Immature natural killer cell (primary cell): Measurements from ENCODE around the gene PCBD1. TPM values are rescaled to one million over a fixed set of nuclear protein-coding genes. Genes with fewer than 3 reads are reported as not detected.

Experiments
- DNase-seq, 3 donors: peaks; one replicate each; pipeline ENCODE4 v3.0.0; 2022; ENCODE audit warnings: mixed read lengths in 1 of 3
- H3K27ac Mint-ChIP-seq, 6 donors: one replicate each; pipeline ENCODE4 v1.8.0; 2020; ENCODE audit warnings: mixed read lengths in 6 of 6, mild to moderate bottlenecking in 5 of 6, inconsistent platforms in 4 of 6, moderate library complexity in 3 of 6
- H3K27me3 Mint-ChIP-seq, 3 donors: one replicate each; pipeline ENCODE4 v1.8.0; 2020 to 2021; ENCODE audit warnings: low read depth in 3 of 3, mild to moderate bottlenecking in 3 of 3, mixed read lengths in 3 of 3, moderate library complexity in 3 of 3, inconsistent platforms in 1 of 3
- H3K36me3 Mint-ChIP-seq, 3 donors: one replicate each; pipeline ENCODE4 v1.8.0; 2020; ENCODE audit warnings: mixed read lengths in 3 of 3, inconsistent platforms in 2 of 3, mild to moderate bottlenecking in 2 of 3
- H3K4me1 Mint-ChIP-seq, 2 donors: one replicate each; pipeline ENCODE4 v1.8.0; 2020; ENCODE audit warnings: inconsistent platforms in 2 of 2, mild to moderate bottlenecking in 2 of 2, mixed read lengths in 2 of 2, moderate library complexity in 1 of 2
- H3K4me3 Mint-ChIP-seq, 5 donors: one replicate each; pipeline ENCODE4 v1.8.0; 2020; ENCODE audit warnings: mild to moderate bottlenecking in 5 of 5, mixed read lengths in 5 of 5, inconsistent platforms in 3 of 5, moderate library complexity in 3 of 5
- H3K9me3 Mint-ChIP-seq, 6 donors: one replicate each; pipeline ENCODE4 v1.8.0; 2020; ENCODE audit warnings: mild to moderate bottlenecking in 6 of 6, mixed read lengths in 6 of 6, inconsistent platforms in 4 of 6, moderate library complexity in 3 of 6
- polyA plus RNA-seq, 3 donors: library from polyadenylated mRNA; unstranded; fragments of 300-500 nt; fragmentation: Illumina TruSeq; gene quantifications; one replicate each; pipeline ENCODE4 v1.2.3, GENCODE V29; 2021

The PCBD1 gene
- polyA plus RNA-seq, 3 donors from 2014 or later: 24.0 to 35.2 (median 25.4) TPM

DNA sequence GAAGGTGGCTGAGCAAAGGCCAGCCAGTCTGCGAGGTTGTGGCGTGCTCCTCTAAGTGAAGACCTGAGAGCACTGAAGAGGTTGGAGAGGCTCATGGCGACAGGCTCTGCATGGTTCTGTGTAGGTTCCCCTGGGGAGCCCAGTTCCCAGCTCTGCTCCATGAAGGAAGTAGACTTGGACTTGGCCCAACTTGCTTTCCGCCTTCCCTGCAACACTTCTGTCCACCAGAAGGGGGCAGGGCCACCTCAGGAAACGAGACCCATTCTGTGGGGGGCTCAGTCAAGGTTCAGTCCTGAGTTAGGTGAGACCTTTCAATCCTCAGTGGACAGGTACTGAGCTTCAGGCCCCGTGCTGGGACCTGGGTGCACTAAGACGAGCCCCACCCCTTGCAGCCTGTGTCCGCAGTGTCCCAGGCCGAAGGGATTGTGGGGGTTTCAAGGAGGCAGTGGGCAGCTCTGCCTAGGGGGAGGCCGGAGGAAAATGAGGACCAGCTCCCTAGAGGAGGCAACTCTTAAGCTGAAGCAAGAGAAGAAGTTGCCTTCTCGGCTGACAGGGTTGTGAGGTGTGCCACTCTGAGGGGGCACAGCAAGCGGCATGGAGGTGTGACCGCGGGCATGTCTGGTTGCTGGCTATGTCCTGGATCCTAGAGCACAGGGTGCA, 15.0 kb upstream of the PCBD1 start:
- no peak overlapping the region for H3K4me3 Mint-ChIP-seq
- peaks cover 0 to 3% (median 0%) of the 10 kb centered on the region in 6 donors for H3K9me3 Mint-ChIP-seq
- peaks cover 3 to 4% (median 4%) of the 10 kb centered on the region in 3 donors for H3K27me3 Mint-ChIP-seq
- H3K4me1 Mint-ChIP-seq: no peaks in the 10 kb centered on the region
- no peak overlapping the region for H3K27ac Mint-ChIP-seq
- H3K36me3 Mint-ChIP-seq: no peaks in the 10 kb centered on the region
- DNase-seq: peak in 2 of 3 donors; percentile 11 to 19

DNA sequence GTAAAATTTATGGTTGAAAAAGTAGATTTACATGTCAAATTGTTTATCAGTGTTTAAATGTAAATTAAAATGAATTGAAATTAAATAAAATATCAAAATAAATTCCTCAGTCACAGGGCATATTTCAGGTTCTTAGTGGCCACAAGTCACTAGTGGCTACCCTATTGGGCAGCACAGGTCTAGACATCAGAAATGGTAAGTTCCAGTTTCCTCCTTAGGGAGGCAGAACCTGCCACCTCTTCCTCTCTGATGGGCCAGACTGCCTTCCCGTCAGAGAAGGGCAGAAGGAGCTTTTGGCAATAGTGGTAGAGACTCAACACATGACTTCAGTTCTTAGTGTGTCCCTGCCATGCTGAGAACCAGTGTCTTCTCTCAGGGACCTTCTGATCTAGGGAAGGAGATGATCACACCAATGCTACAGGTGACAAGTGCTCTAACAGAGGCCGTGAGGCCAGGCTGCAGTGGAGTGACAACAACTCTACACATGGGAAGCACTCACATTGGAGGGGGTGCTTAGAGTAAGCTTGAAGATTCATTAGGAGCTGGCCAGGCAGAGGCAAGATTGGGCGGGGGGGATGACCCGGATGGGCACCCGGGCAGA, 14.4 kb upstream of the PCBD1 start:
- no peak for DNase-seq
- Mint-ChIP-seq H3K9me3 (peaks cover 0 to 3% (median 0%) of the 10 kb centered on the region in 6 donors), H3K27me3 (peaks cover 3 to 4% (median 4%) of the 10 kb centered on the region in 3 donors), H3K36me3 (no peaks in the 10 kb centered on the region), H3K4me1 (no peaks in the 10 kb centered on the region), H3K27ac (no peak overlapping the region), H3K4me3 (no peak overlapping the region)

DNA sequence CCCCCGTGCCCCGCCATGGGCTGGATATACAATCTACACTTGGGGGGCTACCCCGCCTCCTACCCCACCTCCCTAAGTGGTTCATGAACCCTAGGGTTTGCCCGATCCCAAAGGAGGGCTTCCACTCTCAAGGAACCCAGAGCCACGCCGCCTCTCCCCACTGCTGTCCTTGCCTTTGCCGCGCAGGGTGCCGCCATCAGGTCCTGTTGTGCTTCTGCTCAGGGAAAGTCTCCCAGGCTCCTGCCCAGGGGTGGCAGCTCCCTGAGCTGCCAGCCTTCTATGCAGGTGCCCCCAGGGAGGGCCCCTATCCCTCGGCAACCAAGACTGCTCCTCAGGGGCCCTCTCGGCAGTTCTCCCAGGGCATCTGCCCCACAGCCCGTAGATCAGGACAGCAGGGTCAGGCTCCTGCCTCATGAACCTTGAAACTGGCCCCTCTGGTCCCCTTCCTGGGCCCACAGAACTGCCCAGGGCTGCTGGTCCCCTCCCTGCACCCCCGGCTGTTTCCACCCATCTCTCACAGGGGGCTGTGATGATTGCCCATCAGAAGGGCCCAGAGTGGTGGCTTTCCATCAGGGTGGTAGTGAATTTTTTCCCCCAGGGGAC, 13.0 kb upstream of the PCBD1 start:
- peaks cover 0 to 1% (median 0%) of the 10 kb centered on the region in 6 donors for H3K9me3 Mint-ChIP-seq
- DNase-seq: no peak

DNA sequence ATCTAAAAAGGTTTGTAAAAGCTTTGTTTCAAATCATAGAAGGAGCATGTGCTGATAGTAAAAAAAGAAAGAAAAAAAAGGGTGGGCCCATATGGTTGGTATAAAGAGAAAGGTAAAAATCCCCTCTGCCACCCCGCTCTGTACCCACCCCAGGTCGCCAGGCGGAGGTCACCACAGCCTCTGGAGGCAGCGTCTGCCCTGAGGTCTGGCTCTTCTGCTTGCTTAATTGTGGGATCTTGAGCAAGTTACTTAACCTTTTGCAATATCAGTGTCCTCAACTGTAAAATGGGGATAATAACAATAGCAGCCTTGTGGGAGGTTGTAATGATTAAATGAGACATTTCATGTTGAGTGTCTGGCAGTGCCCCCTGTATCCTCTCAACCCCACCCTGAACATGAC, 10.7 kb upstream of the PCBD1 start:
- H3K4me3 Mint-ChIP-seq: no peak overlapping the region
- DNase-seq: no peak

More for the DNA sequence above, 13.0 kb upstream of the PCBD1 start:
- Mint-ChIP-seq H3K27me3 (peaks cover 3 to 4% (median 4%) of the 10 kb centered on the region in 3 donors), H3K27ac (no peak overlapping the region), H3K4me3 (no peak overlapping the region), H3K4me1 (no peaks in the 10 kb centered on the region), H3K36me3 (no peaks in the 10 kb centered on the region)

DNA sequence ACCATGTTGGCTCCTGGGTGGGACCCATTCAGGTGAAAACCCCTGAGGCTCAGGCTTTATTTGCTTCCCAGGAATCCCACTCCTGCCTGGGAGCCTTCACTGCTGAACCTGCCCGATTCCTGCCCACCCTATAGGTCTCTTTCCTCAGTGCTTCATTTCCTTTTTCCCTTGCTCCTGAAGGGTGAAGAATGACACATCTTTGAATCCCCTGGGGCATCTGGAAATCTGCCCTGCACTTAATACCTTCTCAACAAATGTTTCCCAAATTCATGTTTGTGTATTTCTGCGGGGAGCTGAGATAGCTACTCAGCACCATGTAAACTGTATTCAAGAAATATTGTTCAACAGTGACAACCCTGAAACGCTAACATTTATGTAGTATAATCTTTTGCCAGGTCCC, 10.3 kb upstream of the PCBD1 start:
- H3K9me3 Mint-ChIP-seq: no peaks in the 10 kb centered on the region
- H3K4me3 Mint-ChIP-seq: no peak overlapping the region
- DNase-seq: no peak
- H3K4me1 Mint-ChIP-seq: no peaks in the 10 kb centered on the region
- peaks cover 0 to 4% (median 0%) of the 10 kb centered on the region in 3 donors for H3K36me3 Mint-ChIP-seq
- H3K27me3 Mint-ChIP-seq: peaks cover 2 to 4% (median 3%) of the 10 kb centered on the region in 3 donors
- no peak overlapping the region for H3K27ac Mint-ChIP-seq

More for the DNA sequence above, 10.7 kb upstream of the PCBD1 start:
- H3K27ac Mint-ChIP-seq: no peak overlapping the region
- H3K4me1 Mint-ChIP-seq: no peaks in the 10 kb centered on the region
- H3K9me3 Mint-ChIP-seq: no peaks in the 10 kb centered on the region
- peaks cover 0 to 4% (median 0%) of the 10 kb centered on the region in 3 donors for H3K36me3 Mint-ChIP-seq
- peaks cover 2 to 4% (median 3%) of the 10 kb centered on the region in 3 donors for H3K27me3 Mint-ChIP-seq

DNA sequence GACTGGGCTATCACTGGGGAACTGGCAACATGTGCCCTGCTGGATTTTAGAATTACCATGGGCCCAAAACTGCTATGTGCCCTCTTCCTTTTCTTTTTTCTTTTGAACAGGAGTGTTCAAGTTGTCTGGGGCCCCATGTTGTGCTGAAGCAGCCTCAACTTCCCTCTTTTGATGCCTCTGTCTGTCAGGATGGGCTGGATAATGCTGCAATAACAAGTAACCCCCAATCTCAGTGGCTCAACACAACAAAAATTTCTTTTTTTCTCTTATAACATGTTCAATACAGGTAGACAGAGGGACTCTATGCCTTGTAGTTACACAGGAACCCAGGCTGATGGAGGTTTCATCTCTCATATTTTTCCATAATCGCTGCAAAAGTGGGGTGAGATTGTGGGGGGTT, 8.2 kb upstream of the PCBD1 start:
- no peak overlapping the region for H3K27ac Mint-ChIP-seq

DNA sequence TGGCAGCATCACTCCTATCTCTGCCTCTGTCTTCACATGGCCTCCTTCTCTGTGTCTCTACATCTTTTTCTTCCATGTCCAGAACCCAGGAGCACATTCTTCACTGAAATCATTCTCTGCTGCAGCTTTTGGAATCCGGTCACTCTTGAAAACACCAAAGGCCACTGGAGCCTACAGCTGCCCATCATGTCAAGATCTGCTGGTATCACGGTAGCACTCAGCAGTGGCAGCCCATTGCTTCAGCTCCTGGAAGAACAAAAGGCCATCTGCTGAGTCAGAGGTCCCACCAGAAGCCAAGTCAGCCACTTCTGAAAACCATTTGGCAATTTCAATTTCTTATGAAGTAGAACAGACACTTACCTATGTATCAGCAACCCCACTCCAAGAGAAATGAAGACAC, 6.1 kb upstream of the PCBD1 start:
- Mint-ChIP-seq H3K9me3 (no peaks in the 10 kb centered on the region), H3K27me3 (no peaks in the 10 kb centered on the region), H3K36me3 (peaks cover 0 to 4% (median 0%) of the 10 kb centered on the region in 3 donors), H3K4me3 (no peak overlapping the region), H3K27ac (no peak overlapping the region), H3K4me1 (peaks cover 0 to 2% of the 10 kb centered on the region in 2 donors)
- no peak for DNase-seq

More for the DNA sequence above, 8.2 kb upstream of the PCBD1 start:
- no peak for DNase-seq
- Mint-ChIP-seq H3K4me3 (no peak overlapping the region), H3K27me3 (peaks cover 0 to 2% (median 0%) of the 10 kb centered on the region in 3 donors), H3K9me3 (no peaks in the 10 kb centered on the region), H3K36me3 (peaks cover 0 to 4% (median 0%) of the 10 kb centered on the region in 3 donors), H3K4me1 (no peaks in the 10 kb centered on the region)

DNA sequence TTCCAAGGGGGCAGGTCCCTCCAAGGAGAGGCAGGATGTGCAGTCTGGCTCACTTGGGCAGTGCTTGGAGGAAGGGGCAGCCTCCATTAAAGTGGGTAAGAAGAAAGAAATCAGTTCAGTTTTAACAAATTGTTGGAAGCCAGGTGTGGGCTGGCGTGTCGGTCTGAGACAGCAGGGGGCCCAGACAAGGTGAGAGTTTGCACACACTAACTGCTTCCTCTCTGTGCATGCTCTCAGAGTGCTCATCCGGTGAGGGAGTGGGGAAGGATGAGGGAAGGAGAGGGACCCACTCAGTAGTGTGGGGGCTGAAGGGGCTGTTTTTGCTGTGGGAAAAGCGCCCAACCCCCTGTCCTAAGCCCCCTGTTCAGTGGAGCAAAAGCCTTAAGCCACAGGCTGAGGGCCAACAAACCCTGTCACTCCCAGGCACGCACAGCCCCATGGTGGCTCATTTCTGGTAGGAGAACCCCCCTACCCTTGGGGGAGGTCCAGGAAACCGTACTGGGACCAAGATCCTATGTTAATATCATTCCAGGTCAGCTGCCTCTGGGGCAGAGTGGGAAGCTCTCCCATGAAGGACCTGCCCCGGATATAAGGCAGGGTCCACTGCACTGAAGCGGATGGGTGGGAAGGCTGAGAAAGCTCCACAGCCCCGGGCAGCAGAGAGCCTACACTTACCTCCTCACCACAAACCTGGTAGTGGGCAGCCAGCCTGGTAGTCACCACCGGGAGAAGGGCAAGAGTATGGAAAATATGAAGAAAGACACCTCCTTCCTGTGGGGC, 5.1 kb upstream of the PCBD1 start:
- H3K4me3 Mint-ChIP-seq: no peak overlapping the region
- peaks cover 0 to 4% (median 0%) of the 10 kb centered on the region in 3 donors for H3K36me3 Mint-ChIP-seq
- H3K9me3 Mint-ChIP-seq: no peaks in the 10 kb centered on the region
- no peak overlapping the region for H3K27ac Mint-ChIP-seq
- no peaks in the 10 kb centered on the region for H3K27me3 Mint-ChIP-seq
- DNase-seq: no peak
- peaks cover 8 to 11% of the 10 kb centered on the region in 2 donors for H3K4me1 Mint-ChIP-seq

DNA sequence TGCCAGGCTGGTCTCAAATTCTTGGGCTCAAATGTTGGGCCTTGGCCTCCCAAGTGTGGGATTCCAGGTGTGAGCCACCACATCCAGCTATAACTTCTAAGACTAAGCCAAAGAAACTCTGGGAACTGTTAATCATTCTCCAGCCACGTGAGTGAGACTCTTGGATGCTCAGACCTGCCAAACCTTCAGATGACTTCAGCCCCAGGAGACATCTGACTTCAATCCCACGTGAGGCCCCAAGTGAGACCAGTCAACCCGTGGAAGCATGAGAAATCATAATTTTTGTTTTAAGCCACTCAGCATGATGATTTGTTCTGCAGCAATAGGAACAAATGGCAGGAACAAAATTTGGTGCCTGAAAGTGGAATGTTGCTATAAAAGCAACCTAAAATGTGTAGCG, 4.3 kb upstream of the PCBD1 start:
- H3K36me3 Mint-ChIP-seq: peaks cover 0 to 4% (median 0%) of the 10 kb centered on the region in 3 donors
- no peak for DNase-seq
- no peak overlapping the region for H3K4me3 Mint-ChIP-seq
- H3K27me3 Mint-ChIP-seq: no peaks in the 10 kb centered on the region
- no peak overlapping the region for H3K27ac Mint-ChIP-seq
- H3K4me1 Mint-ChIP-seq: peaks cover 9 to 11% of the 10 kb centered on the region in 2 donors
- no peaks in the 10 kb centered on the region for H3K9me3 Mint-ChIP-seq

DNA sequence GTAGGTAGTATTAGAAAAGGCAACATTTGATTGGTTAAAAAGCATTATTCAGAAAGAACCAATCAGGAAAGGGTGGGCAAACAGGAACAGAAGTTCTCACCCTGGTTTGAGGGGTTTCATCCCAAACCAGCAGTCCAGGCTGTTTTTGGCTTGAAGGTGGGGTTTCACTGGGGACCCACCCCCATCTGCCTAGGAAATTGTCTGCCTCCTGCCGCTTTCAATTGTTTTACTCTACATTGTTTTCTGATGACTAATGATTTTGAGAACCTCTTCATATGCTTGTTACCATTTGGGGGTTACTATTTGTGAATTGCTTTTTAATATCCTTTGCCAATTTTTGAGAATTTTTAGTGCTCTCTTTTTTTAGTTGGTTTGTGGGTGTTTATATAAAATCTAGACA, 3.3 kb upstream of the PCBD1 start:
- H3K36me3 Mint-ChIP-seq: peaks cover 0 to 4% (median 0%) of the 10 kb centered on the region in 3 donors
- no peak overlapping the region for H3K27ac Mint-ChIP-seq
- DNase-seq: no peak
- no peaks in the 10 kb centered on the region for H3K9me3 Mint-ChIP-seq
- no peak overlapping the region for H3K4me3 Mint-ChIP-seq
- H3K4me1 Mint-ChIP-seq: peaks cover 11% of the 10 kb centered on the region in 2 donors
- H3K27me3 Mint-ChIP-seq: no peaks in the 10 kb centered on the region

DNA sequence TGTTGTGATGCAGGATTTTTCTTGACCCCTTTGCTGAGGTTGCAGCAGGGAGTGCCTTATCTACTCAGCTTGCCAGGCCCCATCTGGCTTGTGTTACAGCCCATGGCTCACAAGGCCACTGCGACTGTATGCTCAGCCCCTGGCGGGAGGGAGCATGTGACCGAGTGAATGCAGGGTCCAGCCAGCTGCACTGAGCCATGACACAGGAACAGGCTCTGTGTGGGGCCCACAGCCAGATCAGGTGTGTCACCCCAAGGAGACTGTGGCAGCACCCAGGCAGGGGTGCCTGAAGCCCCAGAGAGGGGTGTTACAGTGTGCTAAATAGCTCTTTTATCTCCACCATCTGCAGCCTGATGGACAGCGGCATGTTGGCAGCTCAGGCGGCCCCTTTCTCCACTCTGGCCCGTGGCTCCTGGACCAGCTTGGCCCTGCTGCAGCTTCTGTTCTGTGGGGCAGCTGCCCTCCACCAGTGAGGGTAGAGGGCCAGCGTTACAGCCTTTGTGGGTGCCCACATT, 2.6 kb upstream of the PCBD1 start:
- H3K4me1 Mint-ChIP-seq: peaks cover 11% of the 10 kb centered on the region in 2 donors
- H3K4me3 Mint-ChIP-seq: no peak overlapping the region
- H3K27ac Mint-ChIP-seq: no peak overlapping the region
- no peaks in the 10 kb centered on the region for H3K9me3 Mint-ChIP-seq
- no peaks in the 10 kb centered on the region for H3K27me3 Mint-ChIP-seq
- peaks cover 0 to 4% (median 0%) of the 10 kb centered on the region in 3 donors for H3K36me3 Mint-ChIP-seq
- DNase-seq: no peak

DNA sequence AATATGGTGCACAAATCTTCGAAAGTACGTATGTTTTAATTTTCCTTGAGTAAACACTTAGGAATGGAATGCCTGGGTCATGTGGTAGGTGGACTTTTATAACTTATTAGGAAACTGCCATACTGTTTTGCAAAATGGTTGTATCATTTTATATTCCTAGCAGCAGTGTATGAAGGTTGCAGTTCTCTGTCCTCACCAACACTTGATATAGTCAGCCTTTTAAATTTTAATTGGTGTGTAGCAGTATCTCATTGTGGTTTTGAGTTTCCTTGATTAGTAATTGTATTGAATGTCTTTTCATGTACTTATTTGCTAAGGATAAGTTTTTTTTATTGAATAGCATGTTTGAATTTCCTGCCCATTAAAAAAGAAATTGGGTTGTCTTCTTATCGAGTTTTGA, 926 bp upstream of the PCBD1 start:
- H3K36me3 Mint-ChIP-seq: peaks cover 4 to 7% (median 5%) of the 10 kb centered on the region in 3 donors
- no peaks in the 10 kb centered on the region for H3K27me3 Mint-ChIP-seq
- peak overlapping the region in 2 of 6 donors; percentile 30 to 62 for H3K27ac Mint-ChIP-seq
- H3K4me1 Mint-ChIP-seq: peaks cover 11% of the 10 kb centered on the region in 2 donors
- DNase-seq: no peak
- H3K4me3 Mint-ChIP-seq: peak overlapping the region; percentile 75 to 90 (median 88)
- H3K9me3 Mint-ChIP-seq: no peaks in the 10 kb centered on the region

DNA sequence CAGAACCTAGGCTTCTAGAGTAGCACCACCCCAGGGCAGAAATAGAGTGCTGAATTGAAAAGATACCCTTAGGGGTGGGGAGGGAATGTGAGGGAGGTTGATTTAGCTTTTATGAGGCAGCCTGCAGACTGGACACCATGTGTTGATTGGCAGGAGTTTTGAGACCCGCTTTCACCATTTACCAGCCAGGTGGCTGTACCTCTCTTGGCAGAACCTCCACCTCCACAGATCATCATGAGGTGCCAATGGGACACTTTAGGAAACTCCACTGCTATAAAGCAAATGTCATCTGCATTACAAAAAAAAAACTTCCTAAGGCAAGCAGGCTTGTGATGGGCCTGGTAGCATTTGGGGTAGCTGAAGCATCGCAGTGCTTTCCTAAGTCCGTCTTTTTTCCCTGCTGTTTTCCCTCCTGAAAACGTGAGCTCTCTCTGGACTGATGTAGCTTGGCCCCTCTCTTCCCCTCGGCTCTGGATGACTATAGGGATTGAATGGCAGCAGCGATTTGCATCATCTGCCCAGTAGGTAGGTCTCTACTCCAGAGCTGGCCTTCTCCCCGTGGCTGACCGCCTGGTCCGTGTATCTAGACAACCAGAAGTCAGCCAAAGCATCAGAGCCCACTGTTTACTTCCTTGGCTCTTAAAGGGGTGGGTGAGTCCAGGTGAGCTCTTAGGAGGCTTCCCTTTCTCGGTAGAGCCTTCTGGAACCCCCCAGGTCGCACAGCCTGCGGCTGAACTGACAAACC, 1.3 kb downstream of the PCBD1 start:
- H3K9me3 Mint-ChIP-seq: no peaks in the 10 kb centered on the region
- no peak for DNase-seq
- H3K4me3 Mint-ChIP-seq: peak overlapping the region; percentile 59 to 90 (median 87)
- H3K27me3 Mint-ChIP-seq: peaks cover 0 to 3% (median 0%) of the 10 kb centered on the region in 3 donors
- H3K27ac Mint-ChIP-seq: peak overlapping the region in 5 of 6 donors; percentile 75 to 84 (median 79)
- peaks cover 4 to 18% (median 15%) of the 10 kb centered on the region in 3 donors for H3K36me3 Mint-ChIP-seq
- H3K4me1 Mint-ChIP-seq: peaks cover 11% of the 10 kb centered on the region in 2 donors
